ENCODE results near the gene MIAT. TPM values are rescaled to one million over a fixed set of nuclear protein-coding genes. Genes with fewer than 3 reads are reported as not detected.
"Not testable (repeated sequence)": the region's sequence is repeated elsewhere in the genome, so short reads cannot be mapped to it uniquely, and the experiment has no call there.

MIAT gene
- polyA plus RNA-seq, 1 donor: 0.13 TPM

GRCh38 chr22:26700886-26701285, 43.5 kb downstream of the MIAT start:
- no peak for DNase-seq

GRCh38 chr22:26701323-26701722, 43.9 kb downstream of the MIAT start:
- no peak for DNase-seq

GRCh38 chr22:26702906-26703830, 45.8 kb downstream of the MIAT start:
- DNase-seq: no peak

GRCh38 chr22:26705379-26705778, 48.0 kb downstream of the MIAT start:
- DNase-seq: not testable (repeated sequence)

- no peak for DNase-seq
These were observed 49.7 kb downstream of the MIAT start for GRCh38 chr22:26707090-26707489.

- no peak for DNase-seq
These were observed 50.2 kb downstream of the MIAT start for GRCh38 chr22:26707581-26707980.

GRCh38 chr22:26708256-26709009, 51.0 kb downstream of the MIAT start:
- DNase-seq: no peak

- DNase-seq: no peak
These were observed 52.4 kb downstream of the MIAT start for GRCh38 chr22:26709617-26710390.

- no peak for DNase-seq
These were observed 54.0 kb downstream of the MIAT start for GRCh38 chr22:26711205-26711963.

GRCh38 chr22:26712158-26712557, 54.8 kb downstream of the MIAT start:
- DNase-seq: no peak

- DNase-seq: no peak
These were observed 56.5 kb downstream of the MIAT start for GRCh38 chr22:26713823-26714449.

- no peak for DNase-seq
These were observed 57.6 kb downstream of the MIAT start for GRCh38 chr22:26714971-26715370.

- DNase-seq: no peak
These were observed 58.1 kb downstream of the MIAT start for GRCh38 chr22:26715392-26715936.

GRCh38 chr22:26718488-26718887, 61.1 kb downstream of the MIAT start:
- no peak for DNase-seq

- no peak for DNase-seq
These were observed 61.5 kb downstream of the MIAT start for GRCh38 chr22:26718905-26719304.

- no peak for DNase-seq
These were observed 64.8 kb downstream of the MIAT start for GRCh38 chr22:26722159-26722558.

- no peak for DNase-seq
These were observed 67.0 kb downstream of the MIAT start for GRCh38 chr22:26724414-26724813.

GRCh38 chr22:26725012-26725676, 67.8 kb downstream of the MIAT start:
- DNase-seq: no peak
